ENCODE data around the gene ZFAND4. TPM values are rescaled to one million over a fixed set of nuclear protein-coding genes. Genes with fewer than 3 reads are reported as not detected.

The ZFAND4 gene
- total RNA-seq, 4 donors from 2014 or later = 15.3 to 26.6 (median 17.7) TPM

- Histone ChIP-seq H3K27me3 (no peaks in the 10 kb centered on the region), H3K4me3 (no peak overlapping the region), H3K36me3 (peaks cover 7% of the 10 kb centered on the region), H3K27ac (no peak overlapping the region), H3K9me3 (no peaks in the 10 kb centered on the region), H3K4me1 (no peaks in the 10 kb centered on the region)
- no peak for TF ChIP-seq CTCF (IDR thresholded peaks at IDR 0.05)
- TF ChIP-seq EP300 (IDR thresholded peaks at IDR 0.05) = no peak
- TF ChIP-seq POLR2AphosphoS5 (IDR thresholded peaks at IDR 0.05) = no peak
- TF ChIP-seq POLR2A (IDR thresholded peaks at IDR 0.05) = no peak
- WGBS = 97% methylated on average over 3 of the region's 3 CpGs
- DNase-seq (ENCODE audit: low spot score in 2 of 2) = no peak
These were observed 86.3 kb downstream of the ZFAND4 start for GRCh38 chr10:45586028-45586824.

GRCh38 chr10:45585131-45585530 is 87.4 kb downstream of the ZFAND4 start:
- no peak for DNase-seq (ENCODE audit: low spot score in 2 of 2)
- TF ChIP-seq CTCF (IDR thresholded peaks at IDR 0.05) (no peak), POLR2AphosphoS5 (IDR thresholded peaks at IDR 0.05) (no peak), EP300 (IDR thresholded peaks at IDR 0.05) (no peak), POLR2A (IDR thresholded peaks at IDR 0.05) (no peak)
- H3K9me3 ChIP-seq = no peaks in the 10 kb centered on the region
- no peaks in the 10 kb centered on the region for H3K4me1 ChIP-seq
- H3K27me3 ChIP-seq = no peaks in the 10 kb centered on the region
- no peak overlapping the region for H3K27ac ChIP-seq
- no peak overlapping the region for H3K4me3 ChIP-seq
- peaks cover 5% of the 10 kb centered on the region for H3K36me3 ChIP-seq
- 90% methylated on average over 2 of the region's 2 CpGs for WGBS

GRCh38 chr10:45582386-45582781 is 90.2 kb downstream of the ZFAND4 start:
- Histone ChIP-seq H3K27ac (no peak overlapping the region), H3K9me3 (no peaks in the 10 kb centered on the region), H3K27me3 (no peaks in the 10 kb centered on the region), H3K36me3 (no peaks in the 10 kb centered on the region), H3K4me3 (no peak overlapping the region), H3K4me1 (no peaks in the 10 kb centered on the region)
- no peak for DNase-seq (ENCODE audit: low spot score in 2 of 2)
- TF ChIP-seq CTCF (IDR thresholded peaks at IDR 0.05) (no peak), EP300 (IDR thresholded peaks at IDR 0.05) (no peak), POLR2AphosphoS5 (IDR thresholded peaks at IDR 0.05) (no peak), POLR2A (IDR thresholded peaks at IDR 0.05) (no peak)
- WGBS = 95% methylated on average over 1 of the region's 1 CpG

- TF ChIP-seq POLR2AphosphoS5 (IDR thresholded peaks at IDR 0.05) = no peak
- TF ChIP-seq CTCF (IDR thresholded peaks at IDR 0.05) = no peak
- TF ChIP-seq POLR2A (IDR thresholded peaks at IDR 0.05) = no peak
- TF ChIP-seq EP300 (IDR thresholded peaks at IDR 0.05) = no peak
- Histone ChIP-seq H3K4me1 (no peaks in the 10 kb centered on the region), H3K27ac (no peak overlapping the region), H3K4me3 (no peak overlapping the region), H3K27me3 (no peaks in the 10 kb centered on the region), H3K9me3 (no peaks in the 10 kb centered on the region), H3K36me3 (no peaks in the 10 kb centered on the region)
- 82% methylated on average over 3 of the region's 3 CpGs for WGBS
- no peak for DNase-seq (ENCODE audit: low spot score in 2 of 2)
These were observed 90.8 kb downstream of the ZFAND4 start for GRCh38 chr10:45581582-45582385.

GRCh38 chr10:45581216-45581549 is 91.4 kb downstream of the ZFAND4 start:
- Histone ChIP-seq H3K9me3 (no peaks in the 10 kb centered on the region), H3K27me3 (no peaks in the 10 kb centered on the region), H3K27ac (no peak overlapping the region), H3K36me3 (no peaks in the 10 kb centered on the region), H3K4me1 (no peaks in the 10 kb centered on the region), H3K4me3 (no peak overlapping the region)
- TF ChIP-seq POLR2AphosphoS5 (IDR thresholded peaks at IDR 0.05) = no peak
- no peak for TF ChIP-seq EP300 (IDR thresholded peaks at IDR 0.05)
- no peak for TF ChIP-seq CTCF (IDR thresholded peaks at IDR 0.05)
- TF ChIP-seq POLR2A (IDR thresholded peaks at IDR 0.05) = no peak
- DNase-seq (ENCODE audit: low spot score in 2 of 2) = no peak

Measured in suprapubic skin (tissue), 4 donors.